GM23248 (cell line): ENCODE results near the gene IQCK.

Experiments used
- EZH2 ChIP-seq: fragments of 200-600 bp; sonication (generic); IDR thresholded peaks from 2 replicates; pipeline ENCODE4 v1.6.1; 2018; ENCODE audit warnings: antibody characterized with exemption, mild to moderate bottlenecking; ENCODE audit not compliant: insufficient read depth, poor library complexity, severe bottlenecking
- EZH2phosphoT487 ChIP-seq: fragments of 200-600 bp; sonication (generic); IDR thresholded peaks from 2 replicates; pipeline ENCODE4 v1.6.1; 2018; ENCODE audit warnings: antibody characterized with exemption, moderate library complexity, mild to moderate bottlenecking, low read depth; ENCODE audit not compliant: insufficient read depth

GRCh38 chr16:19703172-19703889, 14.7 kb upstream of the IQCK start:
- TF ChIP-seq EZH2phosphoT487 (no peak), EZH2 (no peak)
